ENCODE data around the gene SCYL2. TPM values are rescaled to one million over a fixed set of nuclear protein-coding genes. Genes with fewer than 3 reads are reported as not detected.

SCYL2 gene
- total and polyA plus RNA-seq, 10 of the 15 experiments (the other 5 are each of a cell fraction or from before 2014, with no cell fraction given): 5.4 to 34.3 (median 26.9) TPM

- intact Hi-C loops (cut with micrococcal nuclease; ENCODE audit: unreplicated experiment) (no loop called here), in situ Hi-C loops (cut with MboI) (no loop called here)
- WGBS (ENCODE audit: insufficient coverage, insufficient replicate concordance, low lambda C conversion rate, missing lambda C conversion rate): 100% methylated on average over 3 of the region's 3 CpGs
- Histone ChIP-seq H3K27me3 (replicated peaks in 1 of 2; ENCODE audit: control insufficient read depth in 2 of 2, insufficient read depth in 2 of 2, low read length in 1 of 2) (no peaks in the 10 kb centered on the region), H3K4me2 (ENCODE audit: control insufficient read depth, insufficient read depth) (no peak overlapping the region), H3K27ac (ENCODE audit: control insufficient read depth, insufficient read depth) (no peak overlapping the region), H2AFZ (ENCODE audit: control insufficient read depth, low read depth, low read length) (no peak overlapping the region), H3K36me3 (ENCODE audit: control insufficient read depth in 2 of 2, insufficient read depth in 2 of 2, low read length in 1 of 2) (peaks cover 0 to 5% of the 10 kb centered on the region in 2 experiments; a peak in 1 of 4 replicates), H3K79me2 (ENCODE audit: control insufficient read depth, insufficient read depth, low read length) (no peaks in the 10 kb centered on the region), H3K9ac (ENCODE audit: control insufficient read depth, insufficient read depth, low read length) (no peak overlapping the region), H3K9me3 (replicated peaks; ENCODE audit: control insufficient read depth, insufficient read depth, low read length) (no peaks in the 10 kb centered on the region), H4K20me1 (ENCODE audit: control insufficient read depth, insufficient read depth) (no peaks in the 10 kb centered on the region), H3K4me3 (no peak overlapping the region), H3K4me1 (ENCODE audit: control insufficient read depth, insufficient read depth, low read length) (no peaks in the 10 kb centered on the region)
- no peak for DNase-seq (ENCODE audit: low read depth, low spot score)
- ChIA-PET RAD21 (ENCODE audit: unreplicated experiment) (interaction anchor here (1.0 to 1.4 kb wide), 3 partner anchors 11 to 102 kb away, joined by 3 to 4 read pairs (median 3); no protein-coding TSS in a partner anchor), CTCF (interaction anchor here (0.7 to 2.1 kb wide), 3 partner anchors 10 to 102 kb away, joined by 4 to 6 read pairs (median 4); no protein-coding TSS in a partner anchor), SMC1A (ENCODE audit: uncharacterized antibody, unreplicated experiment) (interaction anchor here (0.7 to 0.9 kb wide), 2 partner anchors 14 to 48 kb away, joined by 3 read pairs; no protein-coding TSS in a partner anchor), POLR2A (interaction anchor here (0.6 kb wide), 1 partner anchor 15 kb away, joined by 3 read pairs; no protein-coding TSS in a partner anchor)
- BruUV-seq (replicated peaks): no TSS peak
- no peak for ATAC-seq
- TF ChIP-seq RCOR1 (conservative IDR thresholded peaks at IDR 0.05; ENCODE audit: low read depth, low read length) (no peak), RBBP5 (conservative IDR thresholded peaks at IDR 0.05) (no peak), EGR1 (IDR thresholded peaks at IDR 0.05; ENCODE audit: borderline replicate concordance in 1 of 2, low read depth in 2 of 2, low read length in 2 of 2) (no peak), POU2F2 (IDR thresholded peaks at IDR 0.05; ENCODE audit: borderline replicate concordance, low read depth, low read length) (no peak)
- FAIRE-seq: no peak
Measured at GRCh38 chr12:100337299-100337698, 70.3 kb downstream of the SCYL2 start.

- CTCF ChIA-PET: interaction anchor here (0.7 to 2.1 kb wide), 2 partner anchors 11 to 103 kb away, joined by 4 to 6 read pairs; no protein-coding TSS in a partner anchor
- in situ Hi-C loops (cut with MboI) (no loop called here), intact Hi-C loops (cut with micrococcal nuclease; ENCODE audit: unreplicated experiment) (no loop called here)
Measured at GRCh38 chr12:100337727-100338126, 70.8 kb downstream of the SCYL2 start.

More at GRCh38 chr12:100337727-100338126, 70.8 kb downstream of the SCYL2 start:
- no peaks in the 10 kb centered on the region for H3K79me2 ChIP-seq (ENCODE audit: control insufficient read depth, insufficient read depth, low read length)
- ChIA-PET SMC1A (ENCODE audit: uncharacterized antibody, unreplicated experiment) (interaction anchor here (0.7 to 0.9 kb wide), 2 partner anchors 14 to 48 kb away, joined by 3 read pairs; no protein-coding TSS in a partner anchor), POLR2A (interaction anchor here (0.5 to 0.6 kb wide), 2 partner anchors 9 to 14 kb away, joined by 3 read pairs; no protein-coding TSS in a partner anchor), RAD21 (ENCODE audit: unreplicated experiment) (interaction anchor here (1.0 to 1.4 kb wide), 3 partner anchors 11 to 103 kb away, joined by 3 to 4 read pairs (median 3); no protein-coding TSS in a partner anchor)
- H3K9me3 ChIP-seq (replicated peaks; ENCODE audit: control insufficient read depth, insufficient read depth, low read length): no peaks in the 10 kb centered on the region
- H3K9ac ChIP-seq (ENCODE audit: control insufficient read depth, insufficient read depth, low read length): no peak overlapping the region
- FAIRE-seq (no peak), ATAC-seq (no peak), DNase-seq (ENCODE audit: low read depth, low spot score) (no peak)
- no peaks in the 10 kb centered on the region for H3K27me3 ChIP-seq (replicated peaks in 1 of 2; ENCODE audit: control insufficient read depth in 2 of 2, insufficient read depth in 2 of 2, low read length in 1 of 2)
- no TSS peak for BruUV-seq (replicated peaks)
- no peaks in the 10 kb centered on the region for H3K4me1 ChIP-seq (ENCODE audit: control insufficient read depth, insufficient read depth, low read length)
- no peak overlapping the region for H3K27ac ChIP-seq (ENCODE audit: control insufficient read depth, insufficient read depth)
- H3K4me3 ChIP-seq: no peak overlapping the region
- no peaks in the 10 kb centered on the region for H4K20me1 ChIP-seq (ENCODE audit: control insufficient read depth, insufficient read depth)
- no peak overlapping the region for H2AFZ ChIP-seq (ENCODE audit: control insufficient read depth, low read depth, low read length)
- no peak overlapping the region for H3K4me2 ChIP-seq (ENCODE audit: control insufficient read depth, insufficient read depth)
- H3K36me3 ChIP-seq (ENCODE audit: control insufficient read depth in 2 of 2, insufficient read depth in 2 of 2, low read length in 1 of 2): peaks cover 0 to 5% of the 10 kb centered on the region in 2 experiments; a peak in 1 of 4 replicates
- TF ChIP-seq IRF3 (IDR thresholded peaks at IDR 0.05) (no peak), TBL1XR1 (IDR thresholded peaks at IDR 0.05; ENCODE audit: low read depth, low read length) (no peak), FOXK2 (IDR thresholded peaks at IDR 0.05) (no peak), EP300 (IDR thresholded peaks at IDR 0.05; ENCODE audit: borderline replicate concordance in 1 of 2, control insufficient read depth in 1 of 2, low read depth in 2 of 2, low read length in 2 of 2) (0 out of 4 replicates have a peak, but pooled peaks of 1 of the 2 experiments have one; percentile 8), NFXL1 (IDR thresholded peaks at IDR 0.05; ENCODE audit: borderline replicate concordance) (no peak), RELA (IDR thresholded peaks at IDR 0.05; ENCODE audit: borderline replicate concordance, partially characterized antibody) (no peak), NKRF (conservative IDR thresholded peaks at IDR 0.05) (no peak), BACH1 (IDR thresholded peaks at IDR 0.05; ENCODE audit: borderline replicate concordance) (no peak)

Data from GM12878 (cell line).